ENCODE results near the gene TMEM174.

The TMEM174 gene

DNA sequence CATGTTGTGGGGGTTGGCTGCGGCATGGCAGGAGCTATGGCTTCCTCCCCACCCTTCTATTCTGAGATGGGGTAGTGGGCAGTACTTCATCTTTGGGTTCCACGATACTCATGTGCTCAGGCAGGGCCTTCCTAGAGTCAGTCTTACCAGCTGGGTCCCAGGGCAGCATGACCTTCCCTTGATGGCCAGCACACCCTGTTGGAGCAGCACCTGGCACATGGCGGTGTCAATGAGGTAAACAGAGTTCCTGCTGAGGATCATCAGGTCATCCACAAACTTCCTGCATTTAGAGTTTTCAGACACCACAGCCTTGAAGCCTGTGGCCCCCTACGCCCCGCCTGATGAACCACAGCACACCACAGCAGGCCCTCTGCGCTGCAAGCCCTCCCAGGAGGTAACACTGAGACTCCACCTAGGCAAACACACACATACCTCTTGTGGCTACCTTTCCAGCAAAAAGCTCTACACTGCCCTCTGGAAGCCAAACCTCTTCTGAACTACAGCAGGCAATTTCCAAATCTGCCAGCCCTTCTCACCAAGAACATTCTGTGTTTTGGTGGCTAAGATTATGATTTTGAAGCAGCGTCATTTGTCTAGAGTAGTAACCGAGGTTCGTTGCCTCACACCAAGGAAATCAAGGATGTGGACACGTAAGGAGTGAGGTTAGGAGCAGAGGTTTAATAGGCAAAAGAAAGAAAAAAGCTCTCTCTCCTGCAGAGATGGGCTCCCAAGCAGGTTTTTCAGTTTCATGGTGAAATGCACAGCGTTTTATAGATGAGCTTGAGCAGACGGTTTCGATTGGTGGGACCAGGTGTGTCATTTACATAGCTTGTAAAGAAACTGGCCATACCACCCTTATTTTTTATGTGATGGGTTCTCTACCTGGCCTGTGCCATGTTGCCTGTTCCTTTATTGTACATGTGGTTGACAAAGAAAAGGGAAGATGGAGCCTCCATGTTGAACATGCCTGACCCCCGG is 20.3 kb upstream of the TMEM174 start:
- TF ChIP-seq, protein P1, sequence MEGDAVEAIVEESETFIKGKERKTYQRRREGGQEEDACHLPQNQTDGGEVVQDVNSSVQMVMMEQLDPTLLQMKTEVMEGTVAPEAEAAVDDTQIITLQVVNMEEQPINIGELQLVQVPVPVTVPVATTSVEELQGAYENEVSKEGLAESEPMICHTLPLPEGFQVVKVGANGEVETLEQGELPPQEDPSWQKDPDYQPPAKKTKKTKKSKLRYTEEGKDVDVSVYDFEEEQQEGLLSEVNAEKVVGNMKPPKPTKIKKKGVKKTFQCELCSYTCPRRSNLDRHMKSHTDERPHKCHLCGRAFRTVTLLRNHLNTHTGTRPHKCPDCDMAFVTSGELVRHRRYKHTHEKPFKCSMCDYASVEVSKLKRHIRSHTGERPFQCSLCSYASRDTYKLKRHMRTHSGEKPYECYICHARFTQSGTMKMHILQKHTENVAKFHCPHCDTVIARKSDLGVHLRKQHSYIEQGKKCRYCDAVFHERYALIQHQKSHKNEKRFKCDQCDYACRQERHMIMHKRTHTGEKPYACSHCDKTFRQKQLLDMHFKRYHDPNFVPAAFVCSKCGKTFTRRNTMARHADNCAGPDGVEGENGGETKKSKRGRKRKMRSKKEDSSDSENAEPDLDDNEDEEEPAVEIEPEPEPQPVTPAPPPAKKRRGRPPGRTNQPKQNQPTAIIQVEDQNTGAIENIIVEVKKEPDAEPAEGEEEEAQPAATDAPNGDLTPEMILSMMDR (conservative IDR thresholded peaks at IDR 0.05; ENCODE audit: control insufficient read depth, insufficient read depth, low read depth, low read length) = no peak
- DNase-seq (ENCODE audit: low read depth) = no peak

DNA sequence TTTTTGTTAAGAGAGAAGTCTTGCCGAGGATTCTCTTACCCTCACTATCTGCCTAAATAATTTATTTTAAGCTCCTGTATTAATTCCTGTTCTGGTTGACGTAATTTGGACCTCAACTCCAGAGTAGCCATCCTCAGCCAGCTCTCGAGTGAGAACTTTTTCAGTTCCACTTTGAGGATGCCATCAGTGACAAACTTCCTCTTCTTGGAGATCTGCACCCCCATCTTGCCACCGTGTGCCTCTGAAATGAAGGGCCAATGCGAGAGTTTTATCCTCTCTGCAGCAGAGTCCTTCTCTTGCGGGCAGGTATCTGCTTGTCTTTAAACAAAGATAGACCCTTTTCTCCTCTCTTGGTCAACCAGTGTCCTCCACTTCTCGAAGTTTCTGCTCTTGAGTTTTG is 19.5 kb upstream of the TMEM174 start:
- H3K4me3 ChIP-seq (ENCODE audit: control insufficient read depth, low read depth, low read length) = no peak overlapping the region
- TF ChIP-seq, protein P1 (conservative IDR thresholded peaks at IDR 0.05; ENCODE audit: control insufficient read depth, insufficient read depth, low read depth, low read length) = no peak
- DNase-seq (ENCODE audit: low read depth) = no peak

More for the DNA sequence above, 20.3 kb upstream of the TMEM174 start:
- no peak overlapping the region for H3K4me3 ChIP-seq (ENCODE audit: control insufficient read depth, low read depth, low read length)

DNA sequence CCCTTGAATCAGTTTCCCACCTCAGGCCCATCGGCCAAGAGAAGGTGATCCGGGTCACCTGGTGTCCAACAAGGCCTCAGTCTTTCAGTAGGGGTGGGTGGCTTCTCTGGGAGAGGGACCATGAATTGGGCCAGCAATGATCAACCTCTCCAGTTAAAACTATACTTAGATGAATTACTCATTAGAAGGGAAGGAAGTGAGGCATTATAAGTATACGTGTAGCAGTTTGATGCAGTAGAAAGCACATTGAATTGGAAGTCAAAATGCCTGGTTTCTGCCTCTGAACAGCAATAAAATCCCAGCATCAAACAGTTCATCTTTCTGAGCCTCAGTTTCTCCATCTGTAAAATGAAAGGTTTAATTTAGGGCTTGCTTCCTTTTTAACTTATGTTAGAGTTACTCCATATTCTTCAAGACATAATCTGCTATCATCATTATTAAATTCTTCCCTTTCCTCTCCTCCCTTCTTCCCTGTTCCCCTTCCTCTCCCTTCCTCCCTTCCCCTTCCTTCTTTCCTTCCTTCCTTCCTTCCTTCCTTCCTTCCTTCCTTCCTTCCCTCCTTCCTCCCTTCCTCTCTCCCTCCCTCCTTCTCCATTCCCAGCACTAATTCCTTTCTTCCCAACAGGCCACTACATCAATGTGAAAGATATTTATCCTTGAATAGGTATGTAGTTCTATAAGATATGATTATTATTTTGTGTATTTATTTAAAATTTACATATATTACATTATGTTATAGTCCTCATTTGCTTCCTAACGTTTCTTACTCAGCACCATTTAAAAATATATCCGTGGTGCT is 18.6 kb upstream of the TMEM174 start:
- TF ChIP-seq, protein P1 (conservative IDR thresholded peaks at IDR 0.05; ENCODE audit: control insufficient read depth, insufficient read depth, low read depth, low read length) = no peak
- no peak overlapping the region for H3K4me3 ChIP-seq (ENCODE audit: control insufficient read depth, low read depth, low read length)
- no peak for DNase-seq (ENCODE audit: low read depth)

DNA sequence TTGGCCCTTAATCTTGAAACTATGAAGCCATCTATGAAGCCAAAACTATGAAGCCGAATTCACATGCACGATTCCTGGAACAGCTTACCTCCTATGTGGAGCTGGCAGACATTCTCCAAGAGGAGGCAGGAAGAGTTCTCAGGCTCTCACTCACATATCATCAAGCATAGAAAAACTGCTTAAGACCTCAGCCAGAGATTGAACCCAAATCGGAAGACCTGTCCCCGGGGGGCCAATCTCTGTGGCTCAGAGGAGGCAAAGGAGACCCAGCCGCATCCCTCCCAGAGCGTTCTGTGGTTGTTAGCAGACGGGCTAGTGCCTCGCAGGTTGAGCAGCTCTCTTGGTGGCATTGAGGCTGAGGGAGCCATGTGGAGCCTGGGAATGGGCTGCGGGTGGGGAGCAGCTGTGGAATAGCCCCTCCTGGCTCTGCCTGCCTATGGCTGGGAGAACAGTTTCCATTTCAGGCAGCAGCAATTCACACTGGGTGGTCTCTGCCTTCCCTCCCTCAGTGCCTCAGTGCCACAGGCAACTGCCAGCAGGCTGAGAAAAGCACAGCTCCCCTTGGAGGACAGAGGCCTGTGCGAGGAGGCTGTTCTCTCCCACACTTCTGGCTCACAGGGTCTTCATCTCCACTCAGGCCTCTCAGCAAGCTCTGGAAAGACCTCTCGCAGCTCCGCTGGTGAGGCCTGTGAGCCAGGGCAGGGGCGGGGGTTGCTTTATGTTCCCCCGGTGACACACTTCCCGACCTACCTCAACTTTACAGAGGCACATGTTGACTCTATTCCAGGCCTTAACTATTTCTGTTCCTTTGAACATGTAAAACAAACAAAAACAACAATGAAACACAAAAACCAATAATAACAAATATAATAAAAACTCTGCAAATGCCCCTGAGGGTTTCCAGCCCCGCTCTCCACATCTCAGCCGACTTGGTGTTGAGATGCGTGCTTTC is 17.4 kb upstream of the TMEM174 start:
- no peak for DNase-seq (ENCODE audit: low read depth)
- TF ChIP-seq, protein P1 (conservative IDR thresholded peaks at IDR 0.05; ENCODE audit: control insufficient read depth, insufficient read depth, low read depth, low read length) = no peak

DNA sequence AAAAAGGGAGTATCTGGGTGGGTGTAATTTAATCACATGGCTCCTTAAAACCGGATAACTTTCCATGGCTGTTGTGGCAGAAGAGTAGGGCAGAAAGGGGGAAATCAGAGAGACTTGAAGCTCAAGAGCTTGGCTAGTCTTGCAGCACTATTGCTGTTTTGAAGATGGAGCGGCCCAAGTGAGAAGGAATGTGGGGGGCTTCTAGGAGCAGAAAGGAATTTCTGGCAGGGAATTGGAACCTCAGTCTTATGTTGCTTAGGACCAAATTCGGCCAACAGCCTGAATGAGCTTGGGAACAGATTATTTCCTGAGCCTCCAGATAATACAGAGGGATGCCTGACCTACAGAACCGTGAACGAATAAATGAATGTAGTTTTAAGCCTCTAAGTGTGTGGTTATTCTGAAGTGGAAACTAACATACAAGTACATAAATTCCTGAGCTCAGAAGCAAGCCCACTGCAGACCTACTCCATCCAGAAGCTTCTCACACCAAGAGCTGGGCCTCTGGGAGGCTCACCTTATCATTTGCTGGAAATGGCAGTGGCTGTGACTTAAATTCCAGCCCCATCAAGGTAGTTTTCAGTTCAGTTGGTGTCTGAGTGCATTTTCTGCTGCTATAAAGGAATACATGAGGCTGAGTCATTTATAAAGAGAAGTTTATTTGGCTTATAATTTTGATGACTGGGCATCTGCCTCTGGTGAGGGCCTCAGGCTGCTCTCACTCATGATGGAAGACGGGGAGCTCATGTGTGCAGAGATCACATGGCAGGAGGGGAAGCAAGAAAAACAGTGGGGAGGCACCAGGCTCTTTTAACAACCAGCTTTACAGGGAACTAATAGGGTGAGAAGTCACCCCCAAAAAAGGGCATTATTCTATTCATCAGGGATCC is 15.3 kb upstream of the TMEM174 start:
- no peak for DNase-seq (ENCODE audit: low read depth)
- no peak overlapping the region for H3K4me3 ChIP-seq (ENCODE audit: control insufficient read depth, low read depth, low read length)
- TF ChIP-seq, protein P1 (conservative IDR thresholded peaks at IDR 0.05; ENCODE audit: control insufficient read depth, insufficient read depth, low read depth, low read length) = no peak

More for the DNA sequence above, 17.4 kb upstream of the TMEM174 start:
- H3K4me3 ChIP-seq (ENCODE audit: control insufficient read depth, low read depth, low read length) = no peak overlapping the region
